Stimulated activated effector memory CD8-positive, alpha-beta T cell treated with anti-CD3 and anti-CD28 coated beads, Interleukin-12 subunit alpha, Interleukin-12 subunit beta, amount 100 ng/mL, for 72 hours (primary cell): ENCODE measurements around the gene ARFGEF3.

ENCODE experiments used
- ATAC-seq: fragments of 150-1000 bp; cut with Tn5 transposase; 2 replicates; pipeline ENCODE4 v1.10.0; 2021
- DNase-seq, 2 donors: peaks; one replicate each; pipeline ENCODE4 v3.0.0; 2021 to 2022; ENCODE audit warnings: low spot score in 2 of 2
- H3K27ac Mint-ChIP-seq: one replicate; pipeline ENCODE4 v1.8.0; 2022; ENCODE audit warnings: mild to moderate bottlenecking, mixed read lengths
- H3K36me3 Mint-ChIP-seq: one replicate; pipeline ENCODE4 v1.8.0; 2022; ENCODE audit warnings: mild to moderate bottlenecking, mixed read lengths
- H3K4me1 Mint-ChIP-seq: one replicate; pipeline ENCODE4 v1.8.0; 2022; ENCODE audit warnings: mixed read lengths
- H3K4me3 Mint-ChIP-seq: one replicate; pipeline ENCODE4 v1.8.0; 2022; ENCODE audit warnings: mild to moderate bottlenecking, mixed read lengths
- H3K9me3 Mint-ChIP-seq: one replicate; pipeline ENCODE4 v1.8.0; 2022; ENCODE audit warnings: mixed read lengths

Gene ARFGEF3

GRCh38 chr6:138157986-138158638 lies 3.6 kb upstream of the ARFGEF3 start:
- Mint-ChIP-seq H3K27ac (no peak overlapping the region), H3K4me1 (peaks cover 13% of the 10 kb centered on the region), H3K36me3 (no peaks in the 10 kb centered on the region), H3K4me3 (no peak overlapping the region), H3K9me3 (peaks cover 5% of the 10 kb centered on the region)
- ATAC-seq (no peak), DNase-seq (no peak)

GRCh38 chr6:138159246-138159645 lies 2.5 kb upstream of the ARFGEF3 start:
- Mint-ChIP-seq H3K4me1 (peaks cover 13% of the 10 kb centered on the region), H3K27ac (no peak overlapping the region), H3K9me3 (no peaks in the 10 kb centered on the region), H3K36me3 (no peaks in the 10 kb centered on the region), H3K4me3 (no peak overlapping the region)
- no peak for ATAC-seq
- no peak for DNase-seq

GRCh38 chr6:138160329-138161087 lies 1.2 kb upstream of the ARFGEF3 start:
- Mint-ChIP-seq H3K9me3 (no peaks in the 10 kb centered on the region), H3K36me3 (no peaks in the 10 kb centered on the region), H3K4me1 (peaks cover 13% of the 10 kb centered on the region), H3K27ac (no peak overlapping the region), H3K4me3 (peak overlapping the region; percentile 68)
- DNase-seq, result no peak
- no peak for ATAC-seq

- DNase-seq (no peak), ATAC-seq (no peak)
- H3K4me1 Mint-ChIP-seq, result peaks cover 13% of the 10 kb centered on the region
- no peaks in the 10 kb centered on the region for H3K9me3 Mint-ChIP-seq
- H3K27ac Mint-ChIP-seq, result no peak overlapping the region
- H3K36me3 Mint-ChIP-seq, result no peaks in the 10 kb centered on the region
- peak overlapping the region; percentile 68 for H3K4me3 Mint-ChIP-seq
Measured at GRCh38 chr6:138161088-138161337, 726 bp upstream of the ARFGEF3 start.

GRCh38 chr6:138162111-138162954 lies 594 bp downstream of the ARFGEF3 start:
- no peak for DNase-seq
- ATAC-seq, result peak; percentile 56
- Mint-ChIP-seq H3K36me3 (no peaks in the 10 kb centered on the region), H3K27ac (no peak overlapping the region), H3K4me1 (peaks cover 13% of the 10 kb centered on the region), H3K4me3 (peak overlapping the region; percentile 68), H3K9me3 (no peaks in the 10 kb centered on the region)

- Mint-ChIP-seq H3K36me3 (no peaks in the 10 kb centered on the region), H3K4me1 (peaks cover 13% of the 10 kb centered on the region), H3K4me3 (peak overlapping the region; percentile 68), H3K9me3 (no peaks in the 10 kb centered on the region), H3K27ac (no peak overlapping the region)
- ATAC-seq (no peak), DNase-seq (no peak)
Measured at GRCh38 chr6:138162955-138163575, 1.3 kb downstream of the ARFGEF3 start.

GRCh38 chr6:138175596-138175995 lies 13.9 kb downstream of the ARFGEF3 start:
- Mint-ChIP-seq H3K9me3 (peaks cover 19% of the 10 kb centered on the region), H3K4me1 (no peaks in the 10 kb centered on the region), H3K27ac (no peak overlapping the region), H3K36me3 (no peaks in the 10 kb centered on the region), H3K4me3 (no peak overlapping the region)
- no peak for ATAC-seq
- DNase-seq, result no peak

- DNase-seq (no peak), ATAC-seq (no peak)
- Mint-ChIP-seq H3K36me3 (no peaks in the 10 kb centered on the region), H3K4me3 (no peak overlapping the region), H3K9me3 (peaks cover 19% of the 10 kb centered on the region), H3K4me1 (no peaks in the 10 kb centered on the region), H3K27ac (no peak overlapping the region)
Measured at GRCh38 chr6:138176652-138177232, 15.0 kb downstream of the ARFGEF3 start.

GRCh38 chr6:138182939-138183789 lies 21.4 kb downstream of the ARFGEF3 start:
- ATAC-seq, result no peak
- H3K27ac Mint-ChIP-seq, result no peak overlapping the region
- no peaks in the 10 kb centered on the region for H3K4me1 Mint-ChIP-seq
- DNase-seq, result no peak
- no peaks in the 10 kb centered on the region for H3K36me3 Mint-ChIP-seq
- H3K4me3 Mint-ChIP-seq, result no peak overlapping the region
- peaks cover 7% of the 10 kb centered on the region for H3K9me3 Mint-ChIP-seq

- Mint-ChIP-seq H3K9me3 (peaks cover 3% of the 10 kb centered on the region), H3K4me3 (no peak overlapping the region), H3K36me3 (no peaks in the 10 kb centered on the region), H3K4me1 (no peaks in the 10 kb centered on the region), H3K27ac (no peak overlapping the region)
- ATAC-seq (no peak), DNase-seq (no peak)
Measured at GRCh38 chr6:138183790-138184134, 22.0 kb downstream of the ARFGEF3 start.

- Mint-ChIP-seq H3K4me1 (no peaks in the 10 kb centered on the region), H3K9me3 (peaks cover 3% of the 10 kb centered on the region), H3K36me3 (no peaks in the 10 kb centered on the region), H3K27ac (no peak overlapping the region), H3K4me3 (no peak overlapping the region)
- DNase-seq (no peak), ATAC-seq (no peak)
Measured at GRCh38 chr6:138184230-138184629, 22.5 kb downstream of the ARFGEF3 start.

GRCh38 chr6:138187156-138187555 lies 25.4 kb downstream of the ARFGEF3 start:
- no peaks in the 10 kb centered on the region for H3K36me3 Mint-ChIP-seq
- no peak for ATAC-seq
- H3K9me3 Mint-ChIP-seq, result no peaks in the 10 kb centered on the region
- H3K4me3 Mint-ChIP-seq, result no peak overlapping the region
- no peak for DNase-seq
- H3K27ac Mint-ChIP-seq, result no peak overlapping the region
- H3K4me1 Mint-ChIP-seq, result no peaks in the 10 kb centered on the region

- no peak overlapping the region for H3K4me3 Mint-ChIP-seq
- H3K27ac Mint-ChIP-seq, result no peak overlapping the region
- H3K4me1 Mint-ChIP-seq, result no peaks in the 10 kb centered on the region
- no peak for ATAC-seq
- no peaks in the 10 kb centered on the region for H3K9me3 Mint-ChIP-seq
- no peaks in the 10 kb centered on the region for H3K36me3 Mint-ChIP-seq
- no peak for DNase-seq
Measured at GRCh38 chr6:138188278-138188941, 26.7 kb downstream of the ARFGEF3 start.

GRCh38 chr6:138194287-138194686 lies 32.5 kb downstream of the ARFGEF3 start:
- Mint-ChIP-seq H3K36me3 (no peaks in the 10 kb centered on the region), H3K9me3 (no peaks in the 10 kb centered on the region), H3K4me3 (no peak overlapping the region), H3K4me1 (no peaks in the 10 kb centered on the region), H3K27ac (no peak overlapping the region)
- no peak for ATAC-seq
- DNase-seq, result no peak
